Measurements from ENCODE around the gene HSD17B14. TPM values are rescaled to one million over a fixed set of nuclear protein-coding genes. Genes with fewer than 3 reads are reported as not detected.

The HSD17B14 gene
- total and polyA plus RNA-seq, 12 donors: 1.1 to 5.3 (median 2.8) TPM

GRCh38 chr19:48799358-48800300 is 36.7 kb downstream of the HSD17B14 start:
- WGBS, 2 donors: 92 to 94% methylated on average over 41 to 44 of the region's 44 CpGs
- intact Hi-C loops (cut with DNase I): loop anchor here in 5 of 10 donors (5.0 to 10.0 kb wide), 3 partner anchors 168 to 175 kb away; partner anchors contain the start of gene FTL (in 2 of the 5)
- Histone ChIP-seq H3K27ac (no peak overlapping the region), H3K36me3 (peaks cover 0 to 11% (median 0%) of the 10 kb centered on the region in 9 donors), H3K4me3 (no peak overlapping the region), H3K9me3 (no peaks in the 10 kb centered on the region), H3K27me3 (no peaks in the 10 kb centered on the region), H3K4me1 (peaks cover 0 to 15% (median 6%) of the 10 kb centered on the region in 9 donors)
- DNase-seq (no peak), ATAC-seq (no peak)
- no peak for TF ChIP-seq CTCF (IDR thresholded peaks at IDR 0.05)

- WGBS, 2 donors: 66 to 69% methylated on average over 6 of the region's 6 CpGs
- Histone ChIP-seq H3K36me3 (peaks cover 0 to 11% (median 0%) of the 10 kb centered on the region in 9 donors), H3K9me3 (no peaks in the 10 kb centered on the region), H3K27ac (no peak overlapping the region), H3K4me1 (peaks cover 0 to 18% (median 6%) of the 10 kb centered on the region in 9 donors), H3K27me3 (no peaks in the 10 kb centered on the region), H3K4me3 (no peak overlapping the region)
- intact Hi-C loops (cut with DNase I): loop anchor here in 5 of 10 donors (5.0 to 10.0 kb wide), 3 partner anchors 168 to 176 kb away; partner anchors contain the start of gene FTL (in 2 of the 5)
- no peak for DNase-seq
- no peak for ATAC-seq
- TF ChIP-seq CTCF (IDR thresholded peaks at IDR 0.05): no peak
These were observed 37.4 kb downstream of the HSD17B14 start for GRCh38 chr19:48798937-48799336.

GRCh38 chr19:48797103-48797502 is 39.2 kb downstream of the HSD17B14 start:
- intact Hi-C loops (cut with DNase I): loop anchor here in 5 of 10 donors (5.0 to 10.0 kb wide), 3 partner anchors 170 to 178 kb away; partner anchors contain the start of gene FTL (in 2 of the 5)

More at GRCh38 chr19:48797103-48797502, 39.2 kb downstream of the HSD17B14 start:
- no peak for ATAC-seq
- no peak for DNase-seq
- Histone ChIP-seq H3K4me3 (no peak overlapping the region), H3K4me1 (peaks cover 0 to 18% (median 6%) of the 10 kb centered on the region in 9 donors), H3K27me3 (no peaks in the 10 kb centered on the region), H3K9me3 (no peaks in the 10 kb centered on the region), H3K27ac (no peak overlapping the region), H3K36me3 (peaks cover 0 to 11% (median 0%) of the 10 kb centered on the region in 9 donors)
- no peak for TF ChIP-seq CTCF (IDR thresholded peaks at IDR 0.05)
- WGBS, 2 donors: 90% methylated on average over 7 of the region's 7 CpGs

All from heart right ventricle (tissue), 16 donors.